ENCODE results near the gene TAS2R1.

TAS2R1 gene

DNA sequence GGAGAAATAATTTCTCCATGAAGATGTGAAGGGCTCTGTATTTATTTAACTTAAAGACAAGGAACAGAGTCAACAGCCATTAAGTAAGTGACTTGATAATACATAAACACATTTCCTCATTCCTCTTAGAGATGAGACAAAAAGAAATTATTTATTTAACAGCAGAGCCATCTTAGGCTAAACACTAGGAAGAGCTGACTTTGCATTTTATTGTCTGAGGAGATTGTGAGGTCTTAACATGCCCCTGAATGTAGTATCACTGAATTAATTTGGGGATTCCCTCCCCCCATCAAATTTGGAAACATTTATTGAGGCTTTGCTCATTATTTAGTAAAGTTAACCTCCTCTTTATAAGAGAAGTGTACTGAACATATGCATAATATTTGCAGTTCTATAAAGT is 35.2 kb downstream of the TAS2R1 start:
- Histone ChIP-seq H3K4me3 (ENCODE audit: low read depth, low read length) (no peak overlapping the region), H3K9me3 (no peaks in the 10 kb centered on the region), H3K27me3 (peaks cover 8% of the 10 kb centered on the region; the same call in 1 of the 2 replicates), H3K36me3 (no peaks in the 10 kb centered on the region), H3K4me1 (no peaks in the 10 kb centered on the region)
- TF ChIP-seq, protein P1, sequence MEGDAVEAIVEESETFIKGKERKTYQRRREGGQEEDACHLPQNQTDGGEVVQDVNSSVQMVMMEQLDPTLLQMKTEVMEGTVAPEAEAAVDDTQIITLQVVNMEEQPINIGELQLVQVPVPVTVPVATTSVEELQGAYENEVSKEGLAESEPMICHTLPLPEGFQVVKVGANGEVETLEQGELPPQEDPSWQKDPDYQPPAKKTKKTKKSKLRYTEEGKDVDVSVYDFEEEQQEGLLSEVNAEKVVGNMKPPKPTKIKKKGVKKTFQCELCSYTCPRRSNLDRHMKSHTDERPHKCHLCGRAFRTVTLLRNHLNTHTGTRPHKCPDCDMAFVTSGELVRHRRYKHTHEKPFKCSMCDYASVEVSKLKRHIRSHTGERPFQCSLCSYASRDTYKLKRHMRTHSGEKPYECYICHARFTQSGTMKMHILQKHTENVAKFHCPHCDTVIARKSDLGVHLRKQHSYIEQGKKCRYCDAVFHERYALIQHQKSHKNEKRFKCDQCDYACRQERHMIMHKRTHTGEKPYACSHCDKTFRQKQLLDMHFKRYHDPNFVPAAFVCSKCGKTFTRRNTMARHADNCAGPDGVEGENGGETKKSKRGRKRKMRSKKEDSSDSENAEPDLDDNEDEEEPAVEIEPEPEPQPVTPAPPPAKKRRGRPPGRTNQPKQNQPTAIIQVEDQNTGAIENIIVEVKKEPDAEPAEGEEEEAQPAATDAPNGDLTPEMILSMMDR (IDR thresholded peaks at IDR 0.05; ENCODE audit: low read depth, low read length) = no peak
- no peak for DNase-seq

DNA sequence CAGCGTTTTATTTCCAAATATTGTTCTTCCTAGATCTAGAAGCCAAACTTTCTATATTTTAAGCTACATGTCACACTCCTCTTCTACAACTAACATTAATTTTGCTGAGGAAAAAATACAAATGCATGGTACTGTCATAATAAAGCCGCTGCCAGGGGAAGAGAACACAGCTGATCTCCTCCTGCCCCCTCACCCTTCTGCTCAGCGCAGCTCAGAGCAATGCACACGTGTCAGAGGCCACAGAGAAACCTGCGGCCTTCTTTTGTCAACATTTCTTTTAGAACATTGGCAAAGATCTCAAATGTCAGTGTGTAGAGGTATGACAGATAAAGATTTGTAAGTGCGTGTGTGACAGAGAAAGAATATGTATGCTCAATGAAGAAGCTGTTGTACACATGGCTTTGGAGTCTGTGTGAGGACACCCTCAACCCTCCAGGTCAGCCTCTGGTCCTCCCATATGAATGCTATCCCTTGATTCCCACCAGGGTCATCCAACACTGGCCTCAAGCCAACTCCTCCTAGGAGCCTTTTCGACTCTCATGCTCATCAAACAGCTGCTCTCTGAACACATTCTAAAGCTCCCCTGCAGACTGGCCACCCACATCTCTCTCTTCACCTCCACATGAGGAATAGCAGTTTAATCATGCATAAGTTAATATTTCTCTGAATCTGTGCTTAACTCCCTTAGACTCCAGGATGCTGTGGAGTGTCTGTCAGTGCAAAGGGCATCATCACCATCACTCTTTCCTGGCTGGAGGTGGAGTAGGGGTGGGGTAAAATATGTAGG is 40.9 kb downstream of the TAS2R1 start:
- H3K36me3 ChIP-seq = no peaks in the 10 kb centered on the region
- TF ChIP-seq, protein P1 (IDR thresholded peaks at IDR 0.05; ENCODE audit: low read depth, low read length) = no peak
- no peaks in the 10 kb centered on the region for H3K27me3 ChIP-seq
- no peaks in the 10 kb centered on the region for H3K4me1 ChIP-seq
- no peak overlapping the region for H3K4me3 ChIP-seq (ENCODE audit: low read depth, low read length)
- no peaks in the 10 kb centered on the region for H3K9me3 ChIP-seq
- no peak for DNase-seq

DNA sequence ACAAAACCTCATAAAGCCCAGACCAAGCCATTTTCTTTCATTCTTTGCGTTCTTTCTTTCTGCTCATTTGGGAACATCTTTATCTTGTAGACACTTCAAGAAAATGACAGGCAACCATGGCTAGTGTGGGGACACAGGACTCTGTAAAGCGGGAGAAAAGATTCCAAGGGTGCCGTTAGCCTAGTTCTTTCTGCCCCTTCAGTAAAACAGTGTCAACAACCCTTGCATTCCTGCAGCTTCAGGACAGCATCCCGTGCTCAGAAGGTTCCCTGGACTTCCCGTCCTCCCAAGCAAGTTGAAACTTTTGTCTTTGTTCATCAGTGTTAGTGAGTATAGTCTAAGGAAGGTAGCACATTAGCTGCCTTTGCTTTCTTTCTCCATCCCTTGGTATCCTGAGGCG is 41.9 kb downstream of the TAS2R1 start:
- no peaks in the 10 kb centered on the region for H3K9me3 ChIP-seq

DNA sequence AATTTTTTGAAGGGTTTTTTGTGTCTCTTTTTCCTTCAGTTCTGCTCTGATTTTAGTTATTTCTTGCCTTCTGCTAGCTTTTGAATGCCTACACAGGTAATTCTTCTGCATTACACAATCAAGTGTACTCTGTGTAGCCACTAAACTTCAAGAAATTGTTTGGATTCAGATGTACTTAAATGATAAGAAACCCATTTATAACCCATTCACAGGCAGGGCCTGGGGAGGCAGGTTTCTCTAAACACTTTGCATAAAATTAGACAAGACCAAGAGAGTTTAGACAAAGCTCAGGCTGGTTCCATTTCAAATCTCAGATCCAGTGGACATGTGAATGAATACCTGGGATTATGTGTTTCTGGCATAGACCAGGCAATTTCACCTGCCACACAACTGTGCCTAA is 43.0 kb downstream of the TAS2R1 start:
- no peak overlapping the region for H3K4me3 ChIP-seq (ENCODE audit: low read depth, low read length)
- no peaks in the 10 kb centered on the region for H3K27me3 ChIP-seq
- TF ChIP-seq, protein P1 (IDR thresholded peaks at IDR 0.05; ENCODE audit: low read depth, low read length) = no peak
- H3K4me1 ChIP-seq = no peaks in the 10 kb centered on the region
- DNase-seq = no peak
- H3K36me3 ChIP-seq = no peaks in the 10 kb centered on the region
- no peaks in the 10 kb centered on the region for H3K9me3 ChIP-seq

More for the DNA sequence above, 41.9 kb downstream of the TAS2R1 start:
- Histone ChIP-seq H3K27me3 (no peaks in the 10 kb centered on the region), H3K4me3 (ENCODE audit: low read depth, low read length) (no peak overlapping the region), H3K4me1 (no peaks in the 10 kb centered on the region), H3K36me3 (no peaks in the 10 kb centered on the region)
- TF ChIP-seq, protein P1 (IDR thresholded peaks at IDR 0.05; ENCODE audit: low read depth, low read length) = no peak
- no peak for DNase-seq

DNA sequence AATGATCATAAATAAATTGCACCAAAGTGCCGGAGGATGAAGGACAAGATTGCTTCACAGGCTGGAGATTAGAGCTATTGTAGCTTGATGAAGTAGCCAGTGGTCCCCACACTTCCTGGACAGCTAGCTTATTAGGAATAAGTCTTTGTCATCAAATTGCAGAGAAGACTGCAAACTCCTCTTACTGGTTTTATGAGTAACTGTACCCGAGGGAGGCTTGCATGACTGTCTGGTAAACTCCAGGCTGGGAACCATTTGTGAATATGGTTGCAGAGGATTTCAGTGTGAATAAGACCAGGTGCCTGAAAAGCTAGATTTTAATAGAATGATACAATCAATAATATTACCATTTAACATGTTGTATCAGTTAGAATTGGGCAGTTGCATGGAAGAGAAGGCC is 47.7 kb downstream of the TAS2R1 start:
- no peaks in the 10 kb centered on the region for H3K4me1 ChIP-seq
- no peaks in the 10 kb centered on the region for H3K36me3 ChIP-seq
- H3K27me3 ChIP-seq = no peaks in the 10 kb centered on the region
- H3K4me3 ChIP-seq (ENCODE audit: low read depth, low read length) = no peak overlapping the region
- no peak for DNase-seq
- TF ChIP-seq, protein P1 (IDR thresholded peaks at IDR 0.05; ENCODE audit: low read depth, low read length) = no peak
- no peaks in the 10 kb centered on the region for H3K9me3 ChIP-seq
